Cortex of kidney (tissue), 1 donor: ENCODE data around the gene MYL2.

Experiments
- DNase-seq: peaks from one replicate; lab custom pipeline; 2025; lab: John Stamatoyannopoulos, UW

Gene MYL2

GRCh38 chr12:110930348-110931314, 10.3 kb upstream of the MYL2 start:
- DNase-seq: no peak

GRCh38 chr12:110929818-110930217, 9.4 kb upstream of the MYL2 start:
- no peak for DNase-seq

- no peak for DNase-seq
Measured at GRCh38 chr12:110928700-110929099, 8.3 kb upstream of the MYL2 start.

- no peak for DNase-seq
Measured at GRCh38 chr12:110927546-110927945, 7.2 kb upstream of the MYL2 start.

- DNase-seq: no peak
Measured at GRCh38 chr12:110923692-110924334, 3.4 kb upstream of the MYL2 start.

GRCh38 chr12:110923192-110923591, 2.8 kb upstream of the MYL2 start:
- DNase-seq: no peak

- no peak for DNase-seq
Measured at GRCh38 chr12:110922652-110923051, 2.3 kb upstream of the MYL2 start.

- no peak for DNase-seq
Measured at GRCh38 chr12:110921262-110921661, 883 bp upstream of the MYL2 start.

GRCh38 chr12:110919720-110920119, 659 bp downstream of the MYL2 start:
- no peak for DNase-seq

GRCh38 chr12:110917961-110918360, 2.4 kb downstream of the MYL2 start:
- no peak for DNase-seq

GRCh38 chr12:110917467-110917866, 2.9 kb downstream of the MYL2 start:
- DNase-seq: no peak

- DNase-seq: no peak
Measured at GRCh38 chr12:110916295-110916875, 4.0 kb downstream of the MYL2 start.

GRCh38 chr12:110913119-110914056, 7.0 kb downstream of the MYL2 start:
- no peak for DNase-seq

GRCh38 chr12:110912263-110912662, 8.1 kb downstream of the MYL2 start:
- DNase-seq: no peak

GRCh38 chr12:110908377-110909152, 11.8 kb downstream of the MYL2 start:
- DNase-seq: no peak

GRCh38 chr12:110907583-110907982, 12.8 kb downstream of the MYL2 start:
- DNase-seq: no peak

- DNase-seq: no peak
Measured at GRCh38 chr12:110906985-110907384, 13.4 kb downstream of the MYL2 start.

GRCh38 chr12:110906516-110906915, 13.9 kb downstream of the MYL2 start:
- DNase-seq: no peak

- no peak for DNase-seq
Measured at GRCh38 chr12:110906083-110906482, 14.3 kb downstream of the MYL2 start.

- no peak for DNase-seq
Measured at GRCh38 chr12:110903511-110903910, 16.9 kb downstream of the MYL2 start.

GRCh38 chr12:110901401-110901800, 19.0 kb downstream of the MYL2 start:
- no peak for DNase-seq
